HG02642 (cell line): ENCODE data around the gene CCDC152.
"Not testable (repeated sequence)": the region's sequence is repeated elsewhere in the genome, so short reads cannot be mapped to it uniquely, and the experiment has no call there.

Source experiments
- ATAC-seq: cut with Tn5 transposase; IDR thresholded peaks from one replicate; pipeline ENCODE4 v1.9.1; 2021; ENCODE audit warnings: mild to moderate bottlenecking; ENCODE audit not compliant: unreplicated experiment, poor library complexity

CCDC152 gene

DNA sequence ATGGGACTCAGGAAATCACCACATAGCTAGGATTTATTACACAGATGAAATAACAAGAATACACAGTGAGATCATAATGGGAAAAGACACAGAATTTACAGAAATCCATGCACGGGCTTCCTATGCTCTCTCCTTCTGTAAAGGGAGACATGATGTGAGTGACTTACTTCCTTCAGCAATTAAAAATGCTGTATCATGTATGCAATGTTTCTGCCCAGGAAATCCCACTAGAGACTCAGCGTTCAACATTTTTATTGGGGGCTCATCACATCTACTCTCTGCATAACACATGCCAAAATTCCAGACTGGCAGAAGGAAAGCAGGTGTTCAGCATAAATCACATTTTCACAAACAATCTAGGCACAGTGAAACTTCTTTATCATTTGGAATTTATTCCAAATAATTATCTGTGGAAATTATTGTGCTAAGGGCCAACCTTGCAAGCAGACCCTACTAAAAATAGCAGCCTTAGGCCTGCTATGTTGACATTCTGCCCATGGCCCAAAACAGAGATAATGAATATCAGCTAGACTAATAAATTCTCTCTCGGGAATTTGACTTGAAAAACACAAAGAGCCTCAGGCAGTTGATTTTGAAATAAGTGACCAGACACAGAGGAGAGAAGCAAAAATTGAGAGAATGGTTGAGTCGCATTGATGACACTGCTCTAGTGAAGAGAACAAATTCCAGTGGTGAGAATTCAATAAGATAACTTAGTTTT, 86.5 kb downstream of the CCDC152 start:
- no peak for ATAC-seq

- no peak for ATAC-seq
These were observed 87.2 kb downstream of the CCDC152 start for GRCh38 chr5:42843675-42844292.

DNA sequence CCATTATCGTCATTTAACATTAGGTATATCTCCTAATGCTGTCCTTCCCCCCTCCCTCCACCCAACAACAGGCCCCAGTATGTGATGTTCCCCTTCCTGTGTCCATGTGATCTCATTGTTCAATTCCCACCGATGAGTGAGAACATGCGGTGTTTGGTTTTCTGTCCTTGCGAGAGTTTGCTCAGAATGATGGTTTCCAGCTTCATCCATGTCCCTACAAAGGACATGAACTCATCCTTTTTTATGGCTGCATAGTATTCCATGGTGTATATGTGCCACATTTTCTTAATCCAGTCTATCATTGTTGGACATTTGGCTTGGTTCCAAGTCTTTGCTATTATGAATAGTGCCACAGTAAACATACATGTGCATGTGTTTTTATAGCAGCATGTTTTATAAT, 87.8 kb downstream of the CCDC152 start:
- ATAC-seq, result not testable (repeated sequence)

DNA sequence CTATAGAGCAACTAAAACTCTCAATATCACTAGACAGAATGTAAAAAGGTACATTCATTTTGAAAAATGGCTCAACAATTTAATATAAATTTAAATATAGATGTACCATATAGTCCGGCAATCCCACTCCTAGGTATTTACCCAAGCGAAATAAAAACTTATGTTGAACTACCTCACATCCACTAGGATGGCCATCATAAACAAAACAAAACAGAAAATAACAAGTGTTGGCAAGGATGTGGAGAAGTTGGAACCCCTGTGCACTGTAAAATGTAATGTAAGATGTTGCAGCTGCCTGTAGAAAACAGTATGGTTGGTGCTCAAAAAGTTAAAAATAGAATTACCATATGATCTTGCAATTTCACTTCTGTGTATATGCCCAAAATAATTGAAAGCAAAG, 91.9 kb downstream of the CCDC152 start:
- no peak for ATAC-seq

- ATAC-seq, result no peak
These were observed 94.9 kb downstream of the CCDC152 start for GRCh38 chr5:42851481-42851880.
